ENCODE results near the gene APOB.

DNA sequence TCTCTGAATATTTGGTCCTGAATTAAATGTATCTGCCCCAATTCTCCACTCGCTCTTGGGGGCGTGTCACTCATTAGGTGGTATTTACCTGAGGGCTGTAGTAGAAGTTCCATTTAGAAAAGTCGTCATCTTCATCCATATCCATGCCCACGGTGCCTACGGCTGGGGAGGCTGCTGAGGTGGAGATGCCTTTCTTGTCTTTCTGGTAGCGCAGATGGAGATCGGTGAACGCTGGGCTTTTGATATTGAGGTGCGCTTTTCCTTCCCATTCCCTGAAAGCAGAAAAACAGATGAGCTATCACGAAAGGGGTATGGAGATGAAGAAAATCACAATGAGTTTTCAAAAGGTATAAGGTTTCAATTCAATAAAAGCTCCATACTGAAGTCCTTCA lies 39.7 kb downstream of the APOB start:
- no peak for TF ChIP-seq EZH2 (IDR thresholded peaks at IDR 0.05; ENCODE audit: borderline replicate concordance, low read depth, low read length, severe bottlenecking)
- no peak for TF ChIP-seq CTCF (IDR thresholded peaks at IDR 0.05; ENCODE audit: borderline replicate concordance, extremely low read depth, low read length, poor library complexity, severe bottlenecking)

Measured in DND-41 (cell line).